MCF 10A (cell line): Measurements from ENCODE around the gene HMCES. TPM values are rescaled to one million over a fixed set of nuclear protein-coding genes. Genes with fewer than 3 reads are reported as not detected.

Source experiments
- BruUV-seq: library from RNA; stranded (reverse); fragments of 400-500 nt; replicated peaks from 2 replicates; lab custom pipeline; 2021; lab: Mats Ljungman, UMichigan
- CTCF ChIA-PET: fragments of 300-600 bp; sonication (Branson Sonifier 250); formaldehyde crosslinking; extraction: SDS; loops from one replicate; lab custom pipeline; 2021; ENCODE audit warnings: antibody characterized with exemption, inconsistent platforms; lab: Yijun Ruan, JAX
- POLR2A ChIA-PET: fragments of 300-600, 350-650 bp; sonication (Branson Sonifier 250); formaldehyde crosslinking; extraction: SDS; loops from one replicate; lab custom pipeline; 2020; ENCODE audit warnings: antibody characterized with exemption, inconsistent platforms; lab: Yijun Ruan, JAX
- DNase-seq: peaks from one replicate; pipeline ENCODE4 v3.0.0-alpha.2; 2018; ENCODE audit not compliant: unreplicated experiment
- H3K27ac Mint-ChIP-seq: one replicate; pipeline ENCODE4 v1.8.0; 2022; ENCODE audit warnings: mild to moderate bottlenecking, low read depth, mixed read lengths; ENCODE audit not compliant: unreplicated experiment
- H3K27me3 Mint-ChIP-seq: one replicate; pipeline ENCODE4 v1.8.0; 2022; ENCODE audit warnings: mixed read lengths; ENCODE audit not compliant: insufficient read depth, unreplicated experiment
- H3K36me3 Mint-ChIP-seq: one replicate; pipeline ENCODE4 v1.8.0; 2022; ENCODE audit warnings: mild to moderate bottlenecking, moderate library complexity, mixed read lengths; ENCODE audit not compliant: insufficient read depth, unreplicated experiment
- H3K4me1 Mint-ChIP-seq: one replicate; pipeline ENCODE4 v1.8.0; 2022; ENCODE audit warnings: mixed read lengths; ENCODE audit not compliant: insufficient read depth, unreplicated experiment
- H3K4me3 Mint-ChIP-seq: one replicate; pipeline ENCODE4 v1.8.0; 2022; ENCODE audit warnings: mild to moderate bottlenecking, moderate library complexity, mixed read lengths; ENCODE audit not compliant: unreplicated experiment
- H3K9me3 Mint-ChIP-seq: one replicate; pipeline ENCODE4 v1.8.0; 2022; ENCODE audit warnings: mixed read lengths; ENCODE audit not compliant: unreplicated experiment
- intact Hi-C: fragments of 100-400 bp; cut with micrococcal nuclease; formaldehyde crosslinking; loops from 2 replicates; pipeline ENCODE4 v1.14.1; 2022
- total RNA-seq: library from RNA; stranded (reverse); gene quantifications from 2 replicates; pipeline ENCODE4 v1.2.3, GENCODE V29; 2022
- TF ChIP-seq, protein P1 (sequence below): fragments of 200-600 bp; IDR thresholded peaks from one replicate; pipeline ENCODE4 v1.8.0; 2022; ENCODE audit warnings: antibody characterized with exemption, mild to moderate bottlenecking; ENCODE audit not compliant: unreplicated experiment

HMCES gene
- total RNA-seq, 1 experiment from 2014 or later: 42.8 TPM

DNA sequence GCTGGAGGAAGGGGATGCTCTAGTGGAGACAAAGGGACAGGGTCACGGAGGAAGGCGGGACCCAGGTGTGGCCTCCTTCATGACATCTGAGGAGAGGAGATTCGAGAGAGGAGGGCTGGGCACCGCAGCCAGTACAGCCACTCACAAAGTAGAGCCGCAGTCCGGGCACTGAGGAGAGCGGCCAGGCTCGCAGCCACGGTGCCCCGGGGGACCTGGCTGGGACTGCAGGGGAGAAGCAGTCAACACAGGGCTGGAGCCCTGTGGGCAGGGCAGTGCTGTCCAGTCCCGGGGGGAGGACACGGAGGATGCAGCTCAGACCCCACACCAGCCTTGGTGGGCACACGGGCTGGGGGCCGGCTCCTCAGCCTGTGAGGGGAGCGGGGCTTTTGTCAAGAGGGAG lies 40.3 kb downstream of the HMCES start:
- no peaks in the 10 kb centered on the region for H3K27me3 Mint-ChIP-seq
- H3K4me1 Mint-ChIP-seq: peaks cover 2% of the 10 kb centered on the region
- intact Hi-C loops: loop anchor here (5.0 kb wide), 1 partner anchor 118 kb away; the partner anchor contains the start of gene MBD4
- ChIA-PET CTCF (interaction anchor here (0.6 kb wide), 3 partner anchors 39 to 348 kb away, joined by 3 to 4 read pairs (median 3); no protein-coding TSS in a partner anchor), POLR2A (interaction anchor here (0.6 kb wide), 1 partner anchor 10 kb away, joined by 4 read pairs; no protein-coding TSS in a partner anchor)
- DNase-seq: no peak
- H3K4me3 Mint-ChIP-seq: no peak overlapping the region
- H3K36me3 Mint-ChIP-seq: peaks cover 11% of the 10 kb centered on the region
- BruUV-seq: no TSS peak
- H3K27ac Mint-ChIP-seq: no peak overlapping the region
- no peaks in the 10 kb centered on the region for H3K9me3 Mint-ChIP-seq
- TF ChIP-seq, protein P1, sequence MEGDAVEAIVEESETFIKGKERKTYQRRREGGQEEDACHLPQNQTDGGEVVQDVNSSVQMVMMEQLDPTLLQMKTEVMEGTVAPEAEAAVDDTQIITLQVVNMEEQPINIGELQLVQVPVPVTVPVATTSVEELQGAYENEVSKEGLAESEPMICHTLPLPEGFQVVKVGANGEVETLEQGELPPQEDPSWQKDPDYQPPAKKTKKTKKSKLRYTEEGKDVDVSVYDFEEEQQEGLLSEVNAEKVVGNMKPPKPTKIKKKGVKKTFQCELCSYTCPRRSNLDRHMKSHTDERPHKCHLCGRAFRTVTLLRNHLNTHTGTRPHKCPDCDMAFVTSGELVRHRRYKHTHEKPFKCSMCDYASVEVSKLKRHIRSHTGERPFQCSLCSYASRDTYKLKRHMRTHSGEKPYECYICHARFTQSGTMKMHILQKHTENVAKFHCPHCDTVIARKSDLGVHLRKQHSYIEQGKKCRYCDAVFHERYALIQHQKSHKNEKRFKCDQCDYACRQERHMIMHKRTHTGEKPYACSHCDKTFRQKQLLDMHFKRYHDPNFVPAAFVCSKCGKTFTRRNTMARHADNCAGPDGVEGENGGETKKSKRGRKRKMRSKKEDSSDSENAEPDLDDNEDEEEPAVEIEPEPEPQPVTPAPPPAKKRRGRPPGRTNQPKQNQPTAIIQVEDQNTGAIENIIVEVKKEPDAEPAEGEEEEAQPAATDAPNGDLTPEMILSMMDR: no peak

DNA sequence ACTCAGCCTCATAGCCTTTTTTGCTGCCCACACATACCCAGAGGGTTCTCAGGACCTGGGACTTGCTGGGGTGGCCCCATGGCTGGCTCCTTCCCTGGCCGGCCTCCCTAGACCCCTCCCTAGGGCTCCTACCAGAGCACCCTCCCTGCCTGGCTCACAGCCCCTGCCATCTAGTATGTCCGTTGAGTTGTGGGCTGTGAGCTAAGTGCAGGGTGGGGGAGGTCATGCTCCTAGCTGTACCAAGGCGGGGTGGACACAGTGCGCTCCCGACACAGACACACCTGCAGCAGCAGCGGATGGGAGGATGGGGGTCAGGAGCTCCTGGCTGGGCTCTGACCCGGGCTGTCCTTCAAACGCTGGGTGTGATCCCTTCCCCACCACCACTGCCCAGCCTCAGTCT lies 41.6 kb downstream of the HMCES start:
- no peak overlapping the region for H3K27ac Mint-ChIP-seq
- CTCF ChIA-PET: interaction anchor here (0.6 kb wide), 2 partner anchors 9 to 90 kb away, joined by 3 read pairs; no protein-coding TSS in a partner anchor
- no TSS peak for BruUV-seq

DNA sequence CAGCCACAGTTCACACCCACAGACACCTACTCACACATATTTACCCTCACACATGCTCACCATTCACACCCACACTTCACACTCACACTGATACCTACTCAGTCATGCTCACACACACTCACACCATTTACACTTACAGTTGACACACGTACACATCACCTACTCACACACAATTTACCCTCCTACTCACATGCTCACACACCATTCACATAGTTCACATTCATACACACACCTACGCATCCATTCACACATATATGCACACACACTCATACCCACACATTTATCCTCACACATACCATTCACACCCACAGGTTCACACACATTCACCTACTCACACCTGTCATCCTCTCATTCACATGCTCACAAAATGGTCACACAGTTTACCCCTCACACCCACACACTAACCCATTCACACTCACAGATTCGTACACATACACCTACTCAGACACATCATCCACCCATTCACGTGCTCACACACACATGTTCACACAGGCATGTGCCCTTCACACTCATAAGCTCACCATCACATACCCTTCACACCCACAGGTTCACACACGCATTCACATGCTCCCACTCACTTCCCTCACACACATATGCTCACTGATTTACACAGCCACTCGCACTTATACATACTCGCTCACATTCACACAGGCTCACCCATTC lies 42.3 kb downstream of the HMCES start:
- BruUV-seq: no TSS peak
- ChIA-PET POLR2A (interaction anchor here (0.8 kb wide), 1 partner anchor 49 kb away, joined by 4 read pairs; no protein-coding TSS in a partner anchor), CTCF (interaction anchor here (0.6 kb wide), 1 partner anchor 90 kb away, joined by 3 read pairs; no protein-coding TSS in a partner anchor)
- DNase-seq: no peak
- peaks cover 5% of the 10 kb centered on the region for H3K36me3 Mint-ChIP-seq
- no peaks in the 10 kb centered on the region for H3K9me3 Mint-ChIP-seq
- no peak overlapping the region for H3K4me3 Mint-ChIP-seq
- intact Hi-C loops: no loop called here
- no peaks in the 10 kb centered on the region for H3K4me1 Mint-ChIP-seq
- TF ChIP-seq, protein P1: no peak
- H3K27me3 Mint-ChIP-seq: no peaks in the 10 kb centered on the region
- H3K27ac Mint-ChIP-seq: no peak overlapping the region

More for the DNA sequence above, 41.6 kb downstream of the HMCES start:
- DNase-seq: no peak
- H3K9me3 Mint-ChIP-seq: no peaks in the 10 kb centered on the region
- TF ChIP-seq, protein P1: no peak
- H3K27me3 Mint-ChIP-seq: no peaks in the 10 kb centered on the region
- peaks cover 5% of the 10 kb centered on the region for H3K36me3 Mint-ChIP-seq
- H3K4me1 Mint-ChIP-seq: no peaks in the 10 kb centered on the region
- POLR2A ChIA-PET: no interaction called here
- intact Hi-C loops: no loop called here
- H3K4me3 Mint-ChIP-seq: no peak overlapping the region

DNA sequence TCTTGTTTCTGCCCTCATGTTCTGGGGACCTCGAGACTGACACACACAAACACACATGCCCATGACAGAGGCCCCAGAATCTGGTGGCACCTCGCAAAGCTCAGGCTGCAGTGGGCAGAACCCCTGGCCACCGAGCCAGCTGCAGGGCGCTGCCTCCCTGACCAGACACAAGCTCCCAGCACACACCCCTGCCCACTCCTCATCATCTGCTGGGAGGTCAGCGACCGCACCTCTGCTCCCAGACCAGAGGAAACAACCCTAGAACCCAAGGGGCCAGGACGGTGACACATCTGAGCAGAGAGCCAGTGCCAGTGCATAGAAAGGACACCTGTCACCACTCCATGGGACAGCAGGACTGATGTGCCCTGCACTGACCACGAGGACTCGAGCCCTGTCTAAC lies 43.2 kb downstream of the HMCES start:
- no TSS peak for BruUV-seq
- H3K36me3 Mint-ChIP-seq: peaks cover 5% of the 10 kb centered on the region
- H3K27ac Mint-ChIP-seq: no peak overlapping the region

More for the DNA sequence above, 43.2 kb downstream of the HMCES start:
- ChIA-PET POLR2A (no interaction called here), CTCF (no interaction called here)
- H3K9me3 Mint-ChIP-seq: no peaks in the 10 kb centered on the region
- intact Hi-C loops: no loop called here
- no peaks in the 10 kb centered on the region for H3K4me1 Mint-ChIP-seq
- DNase-seq: no peak
- no peaks in the 10 kb centered on the region for H3K27me3 Mint-ChIP-seq
- TF ChIP-seq, protein P1: no peak
- H3K4me3 Mint-ChIP-seq: no peak overlapping the region
